Fibroblast of pulmonary artery (primary cell): ENCODE measurements around the gene KCNMA1.

Experiments used
- DNase-seq: peaks from one replicate; pipeline ENCODE4 v3.0.0-alpha.2; 2010; ENCODE audit warnings: low read depth
- H3K4me3 ChIP-seq: replicated peaks from 2 replicates; pipeline ENCODE4 v1.5.1; 2011; ENCODE audit warnings: low read depth, mild to moderate bottlenecking, control low read depth, low read length, moderate library complexity
- CTCF ChIP-seq: IDR thresholded peaks from 2 replicates; pipeline ENCODE4 v1.5.1; 2011; ENCODE audit warnings: mild to moderate bottlenecking, control low read depth, low read length, inconsistent platforms; ENCODE audit errors: missing control alignments

The KCNMA1 gene

GRCh38 chr10:77172086-77172485 is 465.5 kb downstream of the KCNMA1 start:
- no peak for TF ChIP-seq CTCF
- no peak overlapping the region for H3K4me3 ChIP-seq
- DNase-seq: no peak

GRCh38 chr10:77168861-77169260 is 468.7 kb downstream of the KCNMA1 start:
- no peak overlapping the region for H3K4me3 ChIP-seq
- no peak for TF ChIP-seq CTCF
- no peak for DNase-seq

GRCh38 chr10:77168161-77168560 is 469.4 kb downstream of the KCNMA1 start:
- no peak for TF ChIP-seq CTCF
- H3K4me3 ChIP-seq: no peak overlapping the region
- DNase-seq: no peak

- peak; percentile 76 for DNase-seq
- TF ChIP-seq CTCF: peak; percentile 80
- no peak overlapping the region for H3K4me3 ChIP-seq
These were observed 472.0 kb downstream of the KCNMA1 start for GRCh38 chr10:77165445-77166208.

- H3K4me3 ChIP-seq: no peak overlapping the region
- no peak for TF ChIP-seq CTCF
- DNase-seq: peak; percentile 36
These were observed 472.8 kb downstream of the KCNMA1 start for GRCh38 chr10:77164616-77165311.

GRCh38 chr10:77163670-77164348 is 473.8 kb downstream of the KCNMA1 start:
- no peak overlapping the region for H3K4me3 ChIP-seq
- TF ChIP-seq CTCF: no peak
- DNase-seq: peak; percentile 95
